IMR-90 (cell line): ENCODE results near the gene C21orf58. TPM values are rescaled to one million over a fixed set of nuclear protein-coding genes. Genes with fewer than 3 reads are reported as not detected.

ENCODE experiments used
- ATAC-seq: fragments of 200-7000 bp; cut with Tn5 transposase; 2 replicates; pipeline ENCODE4 v1.9.1; 2020; ENCODE audit warnings: low read depth, mild to moderate bottlenecking, moderate library complexity
- BruUV-seq: library from RNA; stranded (reverse); fragments of 400-500 nt; replicated peaks from 2 replicates; lab custom pipeline; 2021; lab: Mats Ljungman, UMichigan
- CTCF ChIA-PET: fragments of 300-600 bp; formaldehyde crosslinking; extraction: SDS; loops from one replicate; lab custom pipeline; 2021; ENCODE audit warnings: antibody characterized with exemption; lab: Yijun Ruan, JAX
- POLR2A ChIA-PET: fragments of 300-600 bp; sonication (Branson Sonifier 250); formaldehyde crosslinking; loops from one replicate; lab custom pipeline; 2022; ENCODE audit warnings: antibody characterized with exemption; ENCODE audit not compliant: unreplicated experiment; lab: Charles Lee
- DNase-seq: peaks from one replicate; pipeline ENCODE4 v3.0.0; 2013
- H2AFZ ChIP-seq: replicated peaks from 2 replicates; pipeline ENCODE3; 2013; ENCODE audit warnings: low read length, mild to moderate bottlenecking; ENCODE audit not compliant: poor library complexity
- H2AK5ac ChIP-seq: 2 replicates; pipeline ENCODE4 v1.6.1; 2013; ENCODE audit warnings: low read depth, low read length, inconsistent platforms
- H2AK9ac ChIP-seq: replicated peaks from 2 replicates; pipeline ENCODE3; 2013; ENCODE audit warnings: mild to moderate bottlenecking, low read depth, low read length, moderate library complexity; ENCODE audit not compliant: poor library complexity
- H2BK120ac ChIP-seq: 2 replicates; pipeline ENCODE4 v1.6.1; 2013; ENCODE audit warnings: low read depth, low read length, inconsistent platforms
- H2BK15ac ChIP-seq: 3 replicates; pipeline ENCODE4 v1.6.1; 2013; ENCODE audit warnings: low read depth, low read length, inconsistent platforms
- H2BK20ac ChIP-seq: 2 replicates; pipeline ENCODE4 v1.6.1; 2013; ENCODE audit warnings: low read depth, mild to moderate bottlenecking, inconsistent platforms, low read length, moderate library complexity
- H2BK5ac ChIP-seq: 2 replicates; pipeline ENCODE4 v1.6.1; 2013; ENCODE audit warnings: mild to moderate bottlenecking, low read depth, low read length, inconsistent platforms; ENCODE audit not compliant: poor library complexity, severe bottlenecking
- H3K14ac ChIP-seq: replicated peaks from 2 replicates; pipeline ENCODE4 v1.6.1; 2013; ENCODE audit warnings: low read depth, low read length, inconsistent platforms
- H3K18ac ChIP-seq: 2 replicates; pipeline ENCODE4 v1.6.1; 2013; ENCODE audit warnings: low read depth, low read length, control low read depth
- H3K23ac ChIP-seq: 2 replicates; pipeline ENCODE4 v1.6.1; 2013; ENCODE audit warnings: low read depth, low read length, inconsistent platforms
- H3K27ac ChIP-seq: 2 replicates; pipeline ENCODE4 v1.5.1; 2013; ENCODE audit warnings: mild to moderate bottlenecking, control low read depth, low read length; ENCODE audit not compliant: insufficient read depth
- H3K27me3 ChIP-seq: 2 replicates; pipeline ENCODE4 v1.6.1; 2013; ENCODE audit warnings: low read length; ENCODE audit not compliant: control insufficient read depth, insufficient read depth
- H3K36me3 ChIP-seq: 2 replicates; pipeline ENCODE4 v1.6.1; 2013; ENCODE audit warnings: low read length, mixed read lengths; ENCODE audit not compliant: control insufficient read depth, insufficient read depth
- H3K4ac ChIP-seq: 2 replicates; pipeline ENCODE4 v1.6.1; 2013; ENCODE audit warnings: low read depth, low read length, inconsistent platforms
- H3K4me1 ChIP-seq: 2 replicates; pipeline ENCODE4 v1.6.1; 2013; ENCODE audit warnings: low read length, mixed read lengths; ENCODE audit not compliant: control insufficient read depth, insufficient read depth
- H3K4me2 ChIP-seq: 2 replicates; pipeline ENCODE4 v1.6.1; 2013; ENCODE audit warnings: low read depth, mild to moderate bottlenecking, control low read depth, low read length, moderate library complexity
- H3K4me3 ChIP-seq: 2 replicates; pipeline ENCODE4 v1.5.1; 2013; ENCODE audit warnings: low read depth, mild to moderate bottlenecking, control low read depth, low read length, moderate library complexity; ENCODE audit not compliant: insufficient read depth
- H3K56ac ChIP-seq: 2 replicates; pipeline ENCODE4 v1.6.1; 2013; ENCODE audit warnings: low read length, inconsistent platforms; ENCODE audit not compliant: insufficient read depth; ENCODE audit errors: extremely low read depth
- H3K79me1 ChIP-seq, 2 experiments: 2 replicates each; pipeline ENCODE4 v1.6.1; 2013; ENCODE audit warnings: low read length in 2 of 2, inconsistent platforms in 1 of 2, low read depth in 1 of 2
- H3K9ac ChIP-seq: 2 replicates; pipeline ENCODE4 v1.6.1; 2013; ENCODE audit warnings: low read depth, low read length, control low read depth
- H3K9me1 ChIP-seq: 2 replicates; pipeline ENCODE4 v1.6.1; 2013; ENCODE audit warnings: low read length, inconsistent platforms; ENCODE audit not compliant: insufficient read depth
- H3K9me3 ChIP-seq: 2 replicates; pipeline ENCODE4 v1.6.1; 2013; ENCODE audit warnings: low read length; ENCODE audit not compliant: control insufficient read depth, insufficient read depth
- H4K20me1 ChIP-seq: 2 replicates; pipeline ENCODE4 v1.6.1; 2013; ENCODE audit warnings: low read length, inconsistent platforms; ENCODE audit not compliant: insufficient read depth
- H4K5ac ChIP-seq: 2 replicates; pipeline ENCODE4 v1.6.1; 2013; ENCODE audit warnings: mild to moderate bottlenecking, low read depth, low read length, control low read depth
- H4K8ac ChIP-seq, 2 experiments: 2 replicates each; pipeline ENCODE4 v1.6.1; 2013; ENCODE audit warnings: low read depth in 2 of 2, low read length in 2 of 2, control low read depth in 1 of 2, inconsistent platforms in 1 of 2
- H4K91ac ChIP-seq: 2 replicates; pipeline ENCODE4 v1.6.1; 2013; ENCODE audit warnings: low read depth, low read length, inconsistent platforms; ENCODE audit not compliant: insufficient read depth
- BHLHE40 ChIP-seq: fragments of 150-350 bp; IDR thresholded peaks from 2 replicates; pipeline ENCODE4 v1.6.1; 2016; ENCODE audit warnings: mild to moderate bottlenecking, low read depth, low read length
- CEBPB ChIP-seq: IDR thresholded peaks from 2 replicates; pipeline ENCODE4 v1.6.1; 2012; ENCODE audit warnings: low read depth, low read length, improper control_type of control experiment
- CHD1 ChIP-seq: IDR thresholded peaks from 2 replicates; pipeline ENCODE4 v1.6.1; 2012; ENCODE audit warnings: low read depth, low read length, improper control_type of control experiment
- ELK1 ChIP-seq: fragments of 150-350 bp; IDR thresholded peaks from 2 replicates; pipeline ENCODE4 v1.6.1; 2016; ENCODE audit warnings: low read depth, mild to moderate bottlenecking, low read length, moderate library complexity, borderline replicate concordance
- FOS ChIP-seq: fragments of 150-350 bp; IDR thresholded peaks from 2 replicates; pipeline ENCODE4 v1.6.1; 2016; ENCODE audit warnings: low read depth, low read length
- MAFK ChIP-seq: IDR thresholded peaks from 2 replicates; pipeline ENCODE4 v1.6.1; 2012; ENCODE audit warnings: low read depth, low read length, improper control_type of control experiment
- MAZ ChIP-seq: IDR thresholded peaks from 2 replicates; pipeline ENCODE4 v1.6.1; 2012; ENCODE audit warnings: low read depth, mild to moderate bottlenecking, low read length, improper control_type of control experiment, moderate library complexity, borderline replicate concordance
- MXI1 ChIP-seq: IDR thresholded peaks from 2 replicates; pipeline ENCODE4 v1.6.1; 2012; ENCODE audit warnings: low read depth, mild to moderate bottlenecking, low read length, moderate library complexity, borderline replicate concordance
- NFE2L2 ChIP-seq: fragments of 150-350 bp; IDR thresholded peaks from 2 replicates; pipeline ENCODE4 v1.6.1; 2016; ENCODE audit warnings: low read depth, mild to moderate bottlenecking, low read length
- POLR2A ChIP-seq: IDR thresholded peaks from 2 replicates; pipeline ENCODE4 v1.6.1; 2012; ENCODE audit warnings: mild to moderate bottlenecking, low read depth, low read length
- RAD21 ChIP-seq: IDR thresholded peaks from 2 replicates; pipeline ENCODE4 v1.6.1; 2012; ENCODE audit warnings: low read length, improper control_type of control experiment
- RCOR1 ChIP-seq: IDR thresholded peaks from 2 replicates; pipeline ENCODE4 v1.6.1; 2012; ENCODE audit warnings: mild to moderate bottlenecking, low read length, improper control_type of control experiment; ENCODE audit not compliant: insufficient replicate concordance
- RFX5 ChIP-seq: IDR thresholded peaks from 2 replicates; pipeline ENCODE4 v1.8.0; 2012; ENCODE audit warnings: low read depth, mild to moderate bottlenecking, low read length, moderate library complexity
- USF2 ChIP-seq: fragments of 150-350 bp; IDR thresholded peaks from 2 replicates; pipeline ENCODE4 v1.6.1; 2017; ENCODE audit warnings: mild to moderate bottlenecking, antibody characterized with exemption, low read length, low read depth
- WGBS, 2 experiments: methylation state at CpG; one replicate each; pipeline versions ENCODE4 v1.1.5 to v1.1.7; 2013; ENCODE audit warnings: missing lambda C conversion rate in 2 of 2; ENCODE audit not compliant: insufficient read length in 1 of 2; ENCODE audit errors: extremely low coverage in 2 of 2; 5-methylcytosine and 5-hydroxymethylcytosine counted together
- dilution Hi-C: fragments of 300-500 bp; cut with HindIII; formaldehyde crosslinking; loops from one replicate; pipeline ENCODE4 v1.14.3; 2018; ENCODE audit warnings: low sequenced_read_pairs; ENCODE audit not compliant: unreplicated experiment
- in situ Hi-C: fragments of 300-500 bp; cut with MboI; formaldehyde crosslinking; loops from 3 replicates; pipeline ENCODE4 v1.14.3; 2019; ENCODE audit warnings: low sequenced_read_pairs, inconsistent platforms, mixed read lengths
- intact Hi-C: fragments of 100-400 bp; cut with micrococcal nuclease; formaldehyde crosslinking; loops from 2 replicates; pipeline ENCODE4 v1.10.0; 2022
- polyA plus RNA-seq, 3 experiments: library from polyadenylated mRNA; depleted of rRNA; stranded (reverse); fragments of >200 nt; gene quantifications; 2 replicates each; pipeline ENCODE4 v1.2.3, GENCODE V29; 2012; ENCODE audit warnings: low replicate concordance in 1 of 3
- total RNA-seq: library from RNA; depleted of rRNA; stranded (reverse); fragments of >200 nt; gene quantifications from 2 replicates; pipeline ENCODE4 v1.2.3, GENCODE V29; 2012

C21orf58 gene
- total and polyA plus RNA-seq, 2 of the 4 experiments (the other 2 are of a cell fraction) = 2.7 to 6.2 TPM

- TF ChIP-seq ELK1 = no peak
Observed at GRCh38 chr21:46265736-46266525, 57.7 kb downstream of the C21orf58 start (continued).

GRCh38 chr21:46264690-46265144, 59.0 kb downstream of the C21orf58 start:
- no peak overlapping the region for H4K5ac ChIP-seq
- H3K56ac ChIP-seq = no peak overlapping the region
- ChIA-PET POLR2A (no interaction called here), CTCF (no interaction called here)
- peaks cover 12 to 27% of the 10 kb centered on the region in 2 experiments for H3K79me1 ChIP-seq
- no peak overlapping the region for H3K4ac ChIP-seq
- H3K23ac ChIP-seq = no peak overlapping the region
- H4K8ac ChIP-seq = no peak overlapping the region
- H2AK5ac ChIP-seq = no peak overlapping the region
- H3K4me1 ChIP-seq = no peaks in the 10 kb centered on the region
- no peak overlapping the region for H2BK5ac ChIP-seq
- dilution Hi-C loops (no loop called here), intact Hi-C loops (no loop called here), in situ Hi-C loops (no loop called here)
- no peak overlapping the region for H2BK15ac ChIP-seq
- H3K4me2 ChIP-seq = no peak overlapping the region
- H3K14ac ChIP-seq = no peak overlapping the region
- no peak for ATAC-seq
- no peak overlapping the region for H4K91ac ChIP-seq
- H4K20me1 ChIP-seq = peaks cover 14% of the 10 kb centered on the region; the same call in 1 of the 2 replicates
- 98% methylated on average over 6 of the region's 13 CpGs; no CpG with 5 or more reads in 1 of the 2 experiments for WGBS, 2 experiments
- peak overlapping the region; percentile 32 for H2AFZ ChIP-seq
- no peak overlapping the region for H3K27ac ChIP-seq
- H3K18ac ChIP-seq = no peak overlapping the region
- no peaks in the 10 kb centered on the region for H3K9me3 ChIP-seq
- DNase-seq = no peak
- no peak overlapping the region for H3K4me3 ChIP-seq
- no peak overlapping the region for H3K9ac ChIP-seq
- peaks cover 67% of the 10 kb centered on the region for H3K36me3 ChIP-seq
- no peak overlapping the region for H2BK20ac ChIP-seq
- no peaks in the 10 kb centered on the region for H3K27me3 ChIP-seq
- no TSS peak for BruUV-seq
- no peaks in the 10 kb centered on the region for H3K9me1 ChIP-seq
- no peak overlapping the region for H2BK120ac ChIP-seq
- H2AK9ac ChIP-seq = no peak overlapping the region
- TF ChIP-seq BHLHE40 (no peak), MAZ (no peak), CEBPB (no peak), FOS (no peak), CHD1 (no peak), RCOR1 (no peak), MXI1 (no peak), NFE2L2 (no peak), USF2 (no peak), MAFK (no peak), POLR2A (no peak), RFX5 (no peak), RAD21 (no peak)
